GM18873 (cell line): ENCODE data around the gene PIM2.

Experiments used
- ATAC-seq: cut with Tn5 transposase; IDR thresholded peaks from one replicate; pipeline ENCODE4 v1.9.1; 2021; ENCODE audit warnings: mild to moderate bottlenecking, moderate library complexity, moderate number of reproducible peaks; ENCODE audit not compliant: unreplicated experiment, low FRiP score

Gene PIM2

DNA sequence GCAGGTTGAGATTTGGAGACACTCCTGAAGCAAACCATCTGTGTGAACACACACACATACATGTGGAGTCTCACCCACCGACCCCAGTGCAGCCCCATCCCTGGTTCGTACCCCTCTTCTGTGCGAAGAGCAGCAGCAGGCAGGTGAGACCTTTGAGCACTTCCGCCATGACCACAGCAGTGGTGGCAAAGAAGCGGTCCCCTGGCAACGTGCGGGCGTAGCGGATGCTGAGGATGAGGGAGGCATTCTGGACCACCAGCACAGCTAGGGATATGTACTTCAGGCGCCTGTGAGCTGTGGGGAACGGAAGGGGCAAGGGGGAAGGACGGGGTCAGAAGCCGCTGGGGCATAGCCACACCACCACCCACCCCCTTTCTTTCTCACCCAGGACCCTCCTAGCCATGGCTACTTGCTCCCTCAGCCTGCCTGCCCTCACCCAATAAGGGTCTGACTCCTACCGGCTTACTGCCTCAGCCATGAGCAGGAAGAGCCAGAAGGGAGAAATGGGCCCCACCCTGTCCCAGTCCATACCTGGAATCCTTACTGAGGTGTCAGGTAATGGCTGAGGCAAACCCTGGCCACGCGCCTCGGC is 9.0 kb downstream of the PIM2 start:
- no peak for ATAC-seq

DNA sequence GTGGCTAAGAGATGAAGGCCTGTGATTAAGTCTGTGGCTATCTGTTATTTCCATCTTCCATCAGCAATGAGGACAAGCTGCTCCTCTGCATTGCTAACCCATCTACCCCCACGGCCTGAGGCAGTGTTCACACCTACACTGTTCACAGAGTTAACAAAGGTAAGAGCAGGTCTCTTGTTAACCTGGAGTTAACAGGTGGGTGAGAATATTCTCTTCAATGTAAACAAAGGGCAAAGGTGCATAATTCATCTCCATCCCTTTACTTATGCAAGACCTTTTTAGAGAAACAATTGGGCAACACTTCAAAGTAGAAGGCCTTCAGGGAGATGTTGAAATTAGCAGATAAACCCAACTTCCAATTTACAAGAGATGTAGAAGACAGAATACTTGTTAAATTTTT is 10.2 kb downstream of the PIM2 start:
- ATAC-seq, result no peak

GRCh38 chrX:48905090-48905790 is 13.6 kb downstream of the PIM2 start:
- no peak for ATAC-seq

- ATAC-seq, result no peak
Measured at GRCh38 chrX:48904626-48905025, 14.2 kb downstream of the PIM2 start.

DNA sequence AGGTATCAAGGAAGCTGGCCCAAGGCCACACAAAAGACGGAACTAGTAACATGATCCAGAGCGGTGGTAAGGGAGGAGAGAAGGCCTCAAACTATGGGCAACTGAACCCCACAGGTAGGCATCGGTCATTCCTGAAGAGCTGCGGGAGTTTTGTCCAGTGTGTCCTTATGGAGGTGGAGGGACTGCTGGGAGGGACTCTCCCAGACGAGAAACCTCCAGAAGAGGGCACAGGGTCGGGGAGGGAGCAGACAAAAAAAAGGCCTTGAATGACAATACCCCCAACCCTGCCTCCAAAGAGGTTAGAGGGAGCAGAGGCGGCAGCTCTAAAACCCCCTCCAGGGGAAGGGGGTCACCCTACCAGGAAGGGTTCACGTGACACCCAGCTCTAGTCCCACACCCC is 14.6 kb downstream of the PIM2 start:
- no peak for ATAC-seq

GRCh38 chrX:48903290-48903689 is 15.5 kb downstream of the PIM2 start:
- ATAC-seq, result no peak

GRCh38 chrX:48902776-48903175 is 16.0 kb downstream of the PIM2 start:
- ATAC-seq, result no peak

- ATAC-seq, result no peak
Measured at GRCh38 chrX:48902135-48902534, 16.7 kb downstream of the PIM2 start.

DNA sequence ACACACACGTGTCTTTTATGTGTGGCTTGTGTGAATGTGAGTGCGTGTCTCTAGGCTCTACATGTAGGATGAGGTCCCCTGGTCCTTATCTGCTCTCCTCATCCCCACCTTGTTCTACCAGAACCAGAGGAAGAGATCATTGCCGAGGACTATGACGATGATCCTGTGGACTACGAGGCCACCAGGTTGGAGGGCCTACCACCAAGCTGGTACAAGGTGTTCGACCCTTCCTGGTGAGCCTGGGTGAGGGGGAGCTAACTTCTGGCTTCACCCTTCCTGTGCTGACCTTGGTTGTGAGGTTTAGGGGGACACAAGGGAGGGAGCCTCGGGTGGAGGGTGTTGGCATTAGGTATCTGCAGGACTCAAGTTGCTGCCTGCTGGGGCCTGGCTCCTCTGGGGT is 17.8 kb downstream of the PIM2 start:
- ATAC-seq, result no peak

DNA sequence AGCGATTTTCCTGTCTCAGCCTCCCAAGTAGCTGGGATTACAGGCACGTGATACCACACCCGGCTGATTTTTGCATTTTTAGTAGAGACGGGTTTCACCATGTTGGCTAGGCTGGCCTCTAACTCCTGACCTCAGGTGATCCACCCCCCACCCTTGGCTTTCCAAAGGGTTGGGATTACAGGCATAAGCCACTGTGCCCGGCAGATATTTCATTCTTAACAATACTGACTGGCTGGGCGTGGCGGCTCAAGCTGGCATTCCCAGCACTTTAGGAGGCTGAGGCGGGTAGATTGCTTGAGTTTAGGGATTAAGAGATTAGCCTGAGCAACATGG is 19.8 kb downstream of the PIM2 start:
- no peak for ATAC-seq

GRCh38 chrX:48897625-48898306 is 21.1 kb downstream of the PIM2 start, which contains the start of the genes PQBP1 and TIMM17B:
Gene PQBP1 (plus strand): TSS chrX:48897930. CDS start chrX:48898510, 580 bp downstream.
Gene TIMM17B (minus strand): TSS chrX:48897768. CDS start chrX:48897749, 19 bp downstream.
- peak; percentile 86 for ATAC-seq

- no peak for ATAC-seq
Measured at GRCh38 chrX:48897157-48897624, 21.6 kb downstream of the PIM2 start.

DNA sequence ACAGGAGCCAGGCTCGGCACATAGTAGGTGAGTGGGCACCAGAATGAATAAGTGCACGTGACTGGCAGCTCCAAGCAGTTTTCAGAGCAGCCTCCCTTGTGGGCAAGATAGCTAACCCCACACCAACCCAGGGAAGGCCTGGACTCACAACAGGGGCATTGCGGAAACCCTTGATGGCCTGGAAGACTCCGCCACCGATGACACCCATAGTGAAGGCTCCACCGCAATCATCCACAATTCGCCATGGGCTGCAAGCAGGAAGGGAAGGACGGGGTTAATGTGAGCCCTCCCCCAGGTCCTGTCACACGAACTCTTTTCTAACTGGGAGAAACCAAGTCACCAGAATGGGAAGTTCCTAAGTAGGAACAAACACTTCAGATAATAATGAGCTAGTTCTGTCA is 22.2 kb downstream of the PIM2 start:
- ATAC-seq, result no peak

DNA sequence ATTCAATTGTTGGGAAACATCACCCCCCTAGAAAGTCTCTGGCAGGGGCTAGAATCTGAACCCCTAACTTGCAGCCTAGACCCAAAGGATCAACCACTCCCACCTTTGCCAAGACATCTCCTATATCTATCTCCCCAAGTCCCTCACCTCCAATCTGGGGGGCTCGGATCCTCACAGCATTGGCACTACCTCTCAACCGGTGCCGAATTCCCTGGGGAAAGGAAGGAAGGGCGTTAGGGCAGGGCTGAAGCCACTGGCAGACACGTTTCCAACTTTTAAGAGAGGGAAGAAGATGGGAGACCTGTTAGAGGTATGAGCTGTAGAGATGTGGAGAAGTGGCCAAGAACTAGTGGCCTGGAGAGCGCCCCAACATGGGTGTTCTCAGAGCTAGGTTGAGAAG is 23.9 kb downstream of the PIM2 start:
- ATAC-seq, result no peak

GRCh38 chrX:48893556-48894348 is 25.1 kb downstream of the PIM2 start:
- no peak for ATAC-seq

- ATAC-seq, result no peak
Measured at GRCh38 chrX:48892896-48893295, 25.9 kb downstream of the PIM2 start.

- ATAC-seq, result peak; percentile 57
Measured at GRCh38 chrX:48891402-48892288, 27.2 kb downstream of the PIM2 start.

GRCh38 chrX:48890934-48891401 is 27.9 kb downstream of the PIM2 start:
- ATAC-seq, result peak; percentile 11

GRCh38 chrX:48890296-48890925 is 28.4 kb downstream of the PIM2 start:
- ATAC-seq, result no peak
